ENCODE measurements around the gene KRTAP17-1. TPM values are rescaled to one million over a fixed set of nuclear protein-coding genes. Genes with fewer than 3 reads are reported as not detected.
A peak's percentile ranks its signal among the peaks of the same experiment; 100 is the strongest.
"Not testable (repeated sequence)": the region's sequence is repeated elsewhere in the genome, so short reads cannot be mapped to it uniquely, and the experiment has no call there.

KRTAP17-1 gene
- total RNA-seq, 1 experiment from 2014 or later, result not detected

GRCh38 chr17:41347869-41348760 lies 32.6 kb upstream of the KRTAP17-1 start:
- Histone ChIP-seq H3K27ac (0 out of 2 replicates have a peak overlapping the region, but pooled peaks have one; percentile 31), H3K79me2 (ENCODE audit: low read depth) (no peaks in the 10 kb centered on the region), H3K4me2 (no peak overlapping the region), H3K4me3 (no peak overlapping the region), H3K27me3 (ENCODE audit: insufficient read depth, low read depth) (no peaks in the 10 kb centered on the region), H3K36me3 (ENCODE audit: low read depth) (no peaks in the 10 kb centered on the region), H3K4me1 (replicated peaks; ENCODE audit: insufficient read depth) (peaks cover 16% of the 10 kb centered on the region), H3K9me2 (ENCODE audit: insufficient read depth) (no peaks in the 10 kb centered on the region), H2AFZ (no peak overlapping the region), H3F3A (ENCODE audit: insufficient read depth, low read depth) (peaks cover 16% of the 10 kb centered on the region), H4K20me1 (ENCODE audit: insufficient read depth) (no peaks in the 10 kb centered on the region), H3K9me3 (ENCODE audit: insufficient read depth, low read depth) (no peaks in the 10 kb centered on the region)
- ChIA-PET POLR2A (ENCODE audit: unreplicated experiment) (no interaction called here), CTCF (no interaction called here)
- intact Hi-C loops (cut with micrococcal nuclease; ENCODE audit: unreplicated experiment), result no loop called here
- BruUV-seq (replicated peaks), result no TSS peak
- TF ChIP-seq EZH2 (IDR thresholded peaks at IDR 0.05; ENCODE audit: low read depth), result no peak
- TF ChIP-seq CTCF (conservative IDR thresholded peaks at IDR 0.05), result no peak
- DNase-seq, result peak in 1 of 2 experiments; percentile 64

GRCh38 chr17:41346421-41346820 lies 30.9 kb upstream of the KRTAP17-1 start:
- CTCF ChIA-PET; POLR2A ChIA-PET (ENCODE audit: unreplicated experiment); intact Hi-C loops (cut with micrococcal nuclease; ENCODE audit: unreplicated experiment): not testable (repeated sequence)

GRCh38 chr17:41345992-41346391 lies 30.5 kb upstream of the KRTAP17-1 start:
- no peaks in the 10 kb centered on the region for H3K27me3 ChIP-seq (ENCODE audit: insufficient read depth, low read depth)
- intact Hi-C loops (cut with micrococcal nuclease; ENCODE audit: unreplicated experiment), result no loop called here
- H3F3A ChIP-seq (ENCODE audit: insufficient read depth, low read depth), result peaks cover 12% of the 10 kb centered on the region
- H4K20me1 ChIP-seq (ENCODE audit: insufficient read depth), result no peaks in the 10 kb centered on the region
- no peaks in the 10 kb centered on the region for H3K79me2 ChIP-seq (ENCODE audit: low read depth)
- 0 out of 2 replicates have a peak, but pooled peaks cover 7% of the 10 kb centered on the region for H3K9me3 ChIP-seq (ENCODE audit: insufficient read depth, low read depth)
- ChIA-PET POLR2A (ENCODE audit: unreplicated experiment) (no interaction called here), CTCF (no interaction called here)
- no peak overlapping the region for H3K4me3 ChIP-seq
- no TSS peak for BruUV-seq (replicated peaks)
- H3K36me3 ChIP-seq (ENCODE audit: low read depth), result no peaks in the 10 kb centered on the region
- no peak for DNase-seq
- H3K4me2 ChIP-seq, result no peak overlapping the region
- H3K4me1 ChIP-seq (replicated peaks; ENCODE audit: insufficient read depth), result peaks cover 20% of the 10 kb centered on the region
- H2AFZ ChIP-seq, result no peak overlapping the region
- no peaks in the 10 kb centered on the region for H3K9me2 ChIP-seq (ENCODE audit: insufficient read depth)
- H3K27ac ChIP-seq, result no peak overlapping the region
- TF ChIP-seq CTCF (conservative IDR thresholded peaks at IDR 0.05), result no peak
- TF ChIP-seq EZH2 (IDR thresholded peaks at IDR 0.05; ENCODE audit: low read depth), result no peak

More at GRCh38 chr17:41346421-41346820, 30.9 kb upstream of the KRTAP17-1 start:
- Histone ChIP-seq H3K4me1 (replicated peaks; ENCODE audit: insufficient read depth) (peaks cover 16% of the 10 kb centered on the region), H3F3A (ENCODE audit: insufficient read depth, low read depth) (peaks cover 12% of the 10 kb centered on the region)
- not testable (repeated sequence) for H2AFZ ChIP-seq; H3K36me3 ChIP-seq (ENCODE audit: low read depth); H3K9me3 ChIP-seq (ENCODE audit: insufficient read depth, low read depth); H3K9me2 ChIP-seq (ENCODE audit: insufficient read depth); DNase-seq; H4K20me1 ChIP-seq (ENCODE audit: insufficient read depth); H3K27me3 ChIP-seq (ENCODE audit: insufficient read depth, low read depth); H3K27ac ChIP-seq; BruUV-seq (replicated peaks); H3K4me3 ChIP-seq; H3K79me2 ChIP-seq (ENCODE audit: low read depth); H3K4me2 ChIP-seq
